NOMO-1 treated with DMSO at 0.1 percent for 48 hours (cell line): ENCODE data around the gene CEND1.
A peak's percentile ranks its signal among the peaks of the same experiment; 100 is the strongest.

Source experiments
- DNase-seq: peaks from one replicate; lab custom pipeline; 2025; ENCODE audit not compliant: unreplicated experiment; lab: John Stamatoyannopoulos, UW

Gene CEND1

GRCh38 chr11:789943-790342, at the start of gene CEND1:
Gene CEND1, minus strand, starts transcription at chr11:790090. Its CDS starts 1,514 bp downstream, at chr11:788576.
- DNase-seq: no peak

- no peak for DNase-seq
Measured at GRCh38 chr11:839280-839623, 49.4 kb upstream of the CEND1 start.

GRCh38 chr11:838441-839279, 48.8 kb upstream of the CEND1 start:
- no peak for DNase-seq

GRCh38 chr11:837990-838307, 48.1 kb upstream of the CEND1 start:
- no peak for DNase-seq

GRCh38 chr11:837189-837989, 47.5 kb upstream of the CEND1 start:
- DNase-seq: no peak

GRCh38 chr11:836700-837099, 46.8 kb upstream of the CEND1 start:
- no peak for DNase-seq

- no peak for DNase-seq
Measured at GRCh38 chr11:836274-836673, 46.4 kb upstream of the CEND1 start.

GRCh38 chr11:834371-835316, 44.8 kb upstream of the CEND1 start:
- DNase-seq: no peak

- DNase-seq: no peak
Measured at GRCh38 chr11:833849-834311, 44.0 kb upstream of the CEND1 start.

GRCh38 chr11:833114-833791, 43.4 kb upstream of the CEND1 start:
- DNase-seq: no peak

GRCh38 chr11:832529-833113, 42.7 kb upstream of the CEND1 start, which contains the start of gene CD151:
Gene CD151, plus strand, starts transcription at chr11:832952. Its CDS starts 3,118 bp downstream, at chr11:836070.
- no peak for DNase-seq

GRCh38 chr11:831961-832528, 42.2 kb upstream of the CEND1 start:
- no peak for DNase-seq

- no peak for DNase-seq
Measured at GRCh38 chr11:831118-831864, 41.4 kb upstream of the CEND1 start.

- peak; percentile 63 for DNase-seq
Measured at GRCh38 chr11:830295-831117, 40.6 kb upstream of the CEND1 start.

- no peak for DNase-seq
Measured at GRCh38 chr11:829847-830294, 40.0 kb upstream of the CEND1 start.

GRCh38 chr11:829176-829846, 39.4 kb upstream of the CEND1 start:
- no peak for DNase-seq

- DNase-seq: no peak
Measured at GRCh38 chr11:828506-829175, 38.8 kb upstream of the CEND1 start.
